ENCODE data around the gene GNPTG.

- TF ChIP-seq CTCF (conservative IDR thresholded peaks at IDR 0.05) (no peak), EZH2 (IDR thresholded peaks at IDR 0.05; ENCODE audit: low read depth) (no peak)
Observed at GRCh38 chr16:1366060-1366711, 14.5 kb downstream of the GNPTG start.
